Activated T-cell treated with anti-CD3 and anti-CD28 coated beads, Interleukin-2, amount 50 U/mL, for 24 hours (primary cell): ENCODE data around the gene RIC8B.
"Not testable (repeated sequence)": the region's sequence is repeated elsewhere in the genome, so short reads cannot be mapped to it uniquely, and the experiment has no call there.

Source experiments
- DNase-seq: peaks from one replicate; pipeline ENCODE4 v3.0.0-alpha.2; 2020
- H3K27ac Mint-ChIP-seq: 2 replicates; pipeline ENCODE4 v1.8.0; 2020; ENCODE audit warnings: mild to moderate bottlenecking, mixed read lengths
- H3K27me3 Mint-ChIP-seq: 2 replicates; pipeline ENCODE4 v1.8.0; 2020; ENCODE audit warnings: mixed read lengths
- H3K36me3 Mint-ChIP-seq: 2 replicates; pipeline ENCODE4 v1.8.0; 2020; ENCODE audit warnings: low read depth, mixed read lengths
- H3K4me1 Mint-ChIP-seq: 2 replicates; pipeline ENCODE4 v1.8.0; 2020; ENCODE audit warnings: low read depth, mixed read lengths
- H3K4me3 Mint-ChIP-seq: 2 replicates; pipeline ENCODE4 v1.8.0; 2020; ENCODE audit warnings: mild to moderate bottlenecking, moderate library complexity, mixed read lengths
- H3K9me3 Mint-ChIP-seq: 2 replicates; pipeline ENCODE4 v1.8.0; 2020; ENCODE audit warnings: mixed read lengths

Gene RIC8B

DNA sequence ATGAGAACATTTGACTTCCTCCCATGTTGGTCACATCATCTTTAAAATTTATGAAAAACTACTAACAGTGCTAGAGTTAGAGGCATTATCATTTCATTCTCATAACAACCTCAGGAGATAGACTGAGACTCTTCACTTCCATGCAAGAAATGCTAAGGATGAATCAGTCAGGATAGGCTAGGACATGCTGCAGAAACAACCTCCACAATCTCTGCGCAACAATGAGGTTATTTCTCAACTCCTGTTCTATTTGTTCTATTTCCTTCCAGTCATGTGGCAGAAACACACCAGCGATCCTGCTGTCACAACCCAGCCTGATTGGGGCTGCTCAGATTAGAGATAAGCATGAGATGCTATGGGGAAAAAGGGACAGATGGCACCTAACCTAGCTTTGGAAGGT is 132.2 kb downstream of the RIC8B start:
- H3K4me1 Mint-ChIP-seq = peaks cover 26% of the 10 kb centered on the region
- peaks cover 44% of the 10 kb centered on the region for H3K27me3 Mint-ChIP-seq
- no peak overlapping the region for H3K4me3 Mint-ChIP-seq
- H3K36me3 Mint-ChIP-seq = no peaks in the 10 kb centered on the region
- no peak for DNase-seq
- no peaks in the 10 kb centered on the region for H3K9me3 Mint-ChIP-seq
- H3K27ac Mint-ChIP-seq = no peak overlapping the region

DNA sequence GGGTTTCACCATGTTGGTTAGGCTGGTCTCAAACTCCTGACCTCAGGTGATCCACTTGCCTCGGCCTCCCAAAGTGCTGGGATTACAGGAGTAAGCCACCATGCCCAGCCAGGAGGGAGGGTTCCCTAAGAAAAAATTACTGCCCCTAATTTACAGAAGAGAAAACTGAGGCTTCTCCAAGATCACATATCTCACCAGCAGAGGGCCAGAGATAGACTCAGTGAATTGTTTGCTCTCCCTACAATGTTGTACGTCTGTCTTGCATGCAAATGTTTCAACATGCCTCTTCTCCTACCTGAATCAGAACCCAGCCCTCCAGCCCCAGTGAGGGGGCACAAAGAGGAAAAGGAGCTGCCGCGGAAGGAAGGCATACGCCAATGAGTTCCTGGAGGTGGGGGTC is 132.9 kb downstream of the RIC8B start:
- DNase-seq = no peak
- Mint-ChIP-seq H3K4me1 (peaks cover 26% of the 10 kb centered on the region), H3K9me3 (no peaks in the 10 kb centered on the region), H3K4me3 (no peak overlapping the region), H3K36me3 (no peaks in the 10 kb centered on the region), H3K27ac (no peak overlapping the region), H3K27me3 (peaks cover 39% of the 10 kb centered on the region)

DNA sequence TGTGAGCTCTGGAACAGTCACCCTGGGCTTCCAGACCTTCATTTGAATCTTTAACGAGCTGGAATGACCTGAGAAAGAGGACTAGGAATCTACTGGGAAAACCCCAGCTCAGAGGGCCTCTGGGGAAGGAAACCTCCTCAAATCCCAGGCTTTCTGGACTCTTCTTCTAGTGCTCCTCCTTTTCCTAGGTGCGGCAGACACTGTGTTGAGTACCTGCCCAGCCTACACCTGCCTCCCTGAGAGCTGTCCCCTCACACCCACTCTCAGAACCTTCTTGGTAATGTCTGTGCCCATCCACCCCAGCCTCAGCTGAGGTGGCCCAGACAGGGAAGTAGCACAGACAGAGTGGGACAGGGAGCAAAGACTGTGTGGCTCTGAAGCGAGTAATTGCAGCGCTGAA is 133.4 kb downstream of the RIC8B start:
- no peaks in the 10 kb centered on the region for H3K9me3 Mint-ChIP-seq
- H3K27ac Mint-ChIP-seq = no peak overlapping the region
- no peaks in the 10 kb centered on the region for H3K36me3 Mint-ChIP-seq
- peaks cover 35% of the 10 kb centered on the region for H3K27me3 Mint-ChIP-seq
- DNase-seq = no peak
- H3K4me3 Mint-ChIP-seq = no peak overlapping the region
- H3K4me1 Mint-ChIP-seq = peaks cover 26% of the 10 kb centered on the region

DNA sequence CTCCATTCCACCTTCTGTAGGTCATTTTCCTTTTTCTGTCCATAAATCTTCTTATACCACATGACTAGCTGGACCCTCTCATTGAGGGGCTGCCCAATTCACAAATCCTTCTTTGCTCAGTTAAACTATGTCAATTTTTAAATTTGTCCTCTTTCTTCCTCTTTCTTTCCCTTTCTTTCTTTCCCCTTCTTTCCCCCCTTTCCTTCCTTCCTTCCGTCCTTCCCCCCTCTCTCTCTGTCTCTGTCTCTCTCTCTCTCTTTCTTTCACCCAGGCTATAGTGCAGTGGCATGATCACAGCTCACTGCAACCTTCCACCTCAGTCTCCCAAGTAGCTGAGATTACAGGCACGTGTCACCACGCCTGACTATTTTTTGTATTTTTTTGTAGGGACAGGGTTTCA is 134.1 kb downstream of the RIC8B start:
- Mint-ChIP-seq H3K27me3 (peaks cover 28% of the 10 kb centered on the region), H3K9me3 (no peaks in the 10 kb centered on the region), H3K4me3 (no peak overlapping the region), H3K27ac (no peak overlapping the region), H3K4me1 (peaks cover 19% of the 10 kb centered on the region), H3K36me3 (no peaks in the 10 kb centered on the region)
- DNase-seq = no peak

DNA sequence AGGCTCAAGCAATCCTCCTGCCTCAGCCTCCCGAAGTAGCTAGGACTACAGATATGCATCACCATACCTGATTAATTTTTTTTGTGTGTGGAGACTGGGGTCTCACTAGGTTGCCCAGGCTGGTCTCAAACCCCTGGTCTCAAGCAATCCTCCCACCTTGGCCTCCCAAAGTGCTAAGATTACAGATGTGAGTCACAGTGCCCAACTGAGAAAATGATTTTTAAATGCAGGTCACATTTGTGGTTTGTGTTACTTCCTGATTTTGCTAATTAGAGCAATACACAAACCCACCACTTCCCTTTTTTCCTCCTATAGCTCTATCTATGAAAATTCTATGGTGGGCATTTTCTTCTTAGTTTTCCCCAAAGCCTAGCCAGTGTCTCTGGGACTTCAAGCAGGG is 135.7 kb downstream of the RIC8B start:
- Mint-ChIP-seq H3K27ac (no peak overlapping the region), H3K27me3 (peaks cover 18% of the 10 kb centered on the region), H3K9me3 (no peaks in the 10 kb centered on the region), H3K4me1 (peaks cover 27% of the 10 kb centered on the region), H3K4me3 (no peak overlapping the region), H3K36me3 (no peaks in the 10 kb centered on the region)
- no peak for DNase-seq

DNA sequence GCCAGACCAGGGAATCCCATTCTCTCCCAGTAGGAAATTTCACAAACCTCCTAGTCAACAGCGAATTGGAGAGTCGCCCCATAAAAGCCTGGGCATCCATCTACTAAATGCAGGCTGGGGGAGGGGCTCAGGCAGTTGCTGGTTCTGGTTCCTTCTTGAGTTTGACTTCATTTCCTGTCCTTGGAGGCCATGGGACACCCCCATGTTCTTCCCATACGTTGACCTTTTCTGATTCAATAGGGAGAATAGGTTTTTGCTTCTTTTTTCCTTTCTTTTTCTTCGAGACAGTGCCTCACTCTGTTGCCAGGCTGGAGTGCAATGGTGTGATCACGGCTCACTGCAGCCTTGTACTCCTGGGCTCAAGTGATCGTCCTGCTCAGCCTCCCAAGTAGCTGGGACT is 137.1 kb downstream of the RIC8B start:
- Mint-ChIP-seq H3K27me3 (peaks cover 10% of the 10 kb centered on the region), H3K9me3 (no peaks in the 10 kb centered on the region), H3K4me3 (no peak overlapping the region), H3K27ac (no peak overlapping the region), H3K4me1 (peaks cover 34% of the 10 kb centered on the region), H3K36me3 (no peaks in the 10 kb centered on the region)
- no peak for DNase-seq

DNA sequence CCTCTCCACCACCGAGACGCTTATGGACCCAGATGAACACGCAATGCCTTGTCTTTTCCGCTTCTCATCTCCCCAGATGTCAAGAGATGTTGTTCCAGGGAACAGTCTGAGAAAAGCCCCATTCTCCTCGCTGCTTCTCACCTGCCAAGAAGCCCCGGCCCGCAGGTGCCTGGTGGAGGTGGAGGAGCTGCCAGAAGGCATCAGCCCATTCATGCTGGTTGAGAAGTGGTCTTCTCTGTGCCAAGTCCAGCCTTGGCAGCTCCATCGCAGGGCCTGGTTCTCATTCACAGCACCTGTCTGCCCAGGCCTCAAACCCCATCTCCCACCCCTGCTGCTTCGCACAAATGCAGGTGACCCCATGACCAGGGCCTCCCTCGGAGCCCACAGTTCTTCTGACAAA is 139.0 kb downstream of the RIC8B start:
- H3K9me3 Mint-ChIP-seq = no peaks in the 10 kb centered on the region

DNA sequence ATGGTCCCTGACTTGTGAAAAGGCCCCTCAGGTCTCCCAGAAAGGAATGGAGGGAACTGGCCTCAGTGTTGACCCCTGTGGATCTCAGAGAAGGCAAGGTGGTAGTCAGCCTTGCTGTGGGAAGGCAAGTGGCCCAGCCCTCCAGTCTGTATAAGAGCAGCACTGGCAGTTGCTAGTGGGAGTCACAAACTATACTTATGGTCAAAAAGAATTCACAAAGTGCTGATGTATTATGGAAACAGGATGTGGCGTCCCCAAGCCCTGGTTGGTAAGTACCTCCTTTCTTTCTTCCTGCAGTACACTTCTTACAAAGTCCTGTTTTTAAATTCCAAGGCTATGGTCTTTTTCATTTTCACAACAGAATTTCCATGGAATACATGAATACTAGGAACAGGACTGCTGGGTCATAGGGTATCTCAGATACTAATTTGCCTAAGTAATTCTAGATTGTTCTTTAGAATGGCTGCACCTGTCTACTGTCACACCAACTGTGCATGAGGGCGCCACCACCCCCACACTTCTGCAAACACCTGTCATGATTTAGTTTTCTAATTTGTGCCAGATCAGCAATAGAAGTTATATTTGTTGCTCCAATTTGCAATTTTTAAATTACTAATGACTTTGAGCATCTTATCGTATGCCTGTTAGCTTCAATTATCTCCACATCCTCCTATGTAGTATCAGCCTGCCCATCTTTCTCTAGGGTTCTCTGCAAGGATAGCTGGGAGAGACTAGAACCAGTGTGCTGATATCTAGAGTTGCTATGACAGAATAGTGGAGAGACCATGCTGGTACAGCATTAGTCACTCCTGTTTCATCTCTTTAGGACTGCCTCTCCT is 140.5 kb downstream of the RIC8B start:
- H3K27me3 Mint-ChIP-seq = peaks cover 3% of the 10 kb centered on the region
- no peak for DNase-seq
- H3K4me3 Mint-ChIP-seq = no peak overlapping the region
- H3K9me3 Mint-ChIP-seq = no peaks in the 10 kb centered on the region
- no peaks in the 10 kb centered on the region for H3K36me3 Mint-ChIP-seq
- peaks cover 34% of the 10 kb centered on the region for H3K4me1 Mint-ChIP-seq
- peak overlapping the region; percentile 81 for H3K27ac Mint-ChIP-seq

More for the DNA sequence above, 139.0 kb downstream of the RIC8B start:
- Mint-ChIP-seq H3K4me1 (peaks cover 34% of the 10 kb centered on the region), H3K4me3 (no peak overlapping the region), H3K36me3 (no peaks in the 10 kb centered on the region), H3K27me3 (no peaks in the 10 kb centered on the region), H3K27ac (no peak overlapping the region)
- no peak for DNase-seq

DNA sequence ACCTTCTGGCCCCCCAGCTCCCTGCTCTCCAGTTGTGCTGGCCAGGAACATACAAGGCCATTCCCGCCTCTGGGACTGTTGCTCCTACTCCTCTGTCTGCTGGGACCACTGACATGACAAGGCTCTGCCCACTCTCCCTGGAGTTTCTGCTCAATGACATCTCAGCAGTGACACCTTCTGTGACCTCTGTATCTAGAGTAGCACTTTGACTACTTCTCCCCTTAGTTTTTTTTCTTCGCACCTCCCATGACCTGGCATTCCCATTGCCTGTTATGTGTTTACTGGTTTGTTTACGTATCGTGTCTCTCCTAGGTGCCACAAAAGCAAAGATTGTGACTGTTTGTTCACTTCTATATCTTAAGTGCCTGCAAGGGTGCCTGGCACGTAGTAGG is 141.1 kb downstream of the RIC8B start:
- H3K4me3 Mint-ChIP-seq = no peak overlapping the region
- H3K4me1 Mint-ChIP-seq = peaks cover 28% of the 10 kb centered on the region
- no peaks in the 10 kb centered on the region for H3K36me3 Mint-ChIP-seq
- no peaks in the 10 kb centered on the region for H3K9me3 Mint-ChIP-seq
- peaks cover 3% of the 10 kb centered on the region for H3K27me3 Mint-ChIP-seq
- H3K27ac Mint-ChIP-seq = peak overlapping the region; percentile 81
- no peak for DNase-seq

DNA sequence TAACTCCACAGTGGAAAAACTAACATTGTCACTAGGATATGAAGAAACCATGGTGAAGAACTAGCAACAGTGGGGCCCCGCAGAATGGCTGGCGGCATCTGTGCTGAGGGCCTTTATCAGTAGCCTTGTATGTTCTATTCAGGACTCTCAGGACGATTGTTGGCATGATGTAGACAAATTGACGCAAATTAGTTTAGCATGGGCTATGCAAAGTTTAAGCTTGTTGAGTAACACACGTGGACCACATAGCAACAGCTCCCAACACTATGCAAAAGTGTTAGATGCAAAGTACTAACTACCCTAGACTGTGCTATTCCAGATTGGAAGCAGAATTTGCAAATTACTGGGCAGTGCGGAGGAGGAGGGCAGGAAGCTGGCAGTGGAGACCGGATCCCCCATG is 143.0 kb downstream of the RIC8B start:
- no peak overlapping the region for H3K4me3 Mint-ChIP-seq
- DNase-seq = no peak
- no peaks in the 10 kb centered on the region for H3K36me3 Mint-ChIP-seq
- no peak overlapping the region for H3K27ac Mint-ChIP-seq
- peaks cover 17% of the 10 kb centered on the region for H3K4me1 Mint-ChIP-seq
- peaks cover 3% of the 10 kb centered on the region for H3K27me3 Mint-ChIP-seq
- no peaks in the 10 kb centered on the region for H3K9me3 Mint-ChIP-seq

DNA sequence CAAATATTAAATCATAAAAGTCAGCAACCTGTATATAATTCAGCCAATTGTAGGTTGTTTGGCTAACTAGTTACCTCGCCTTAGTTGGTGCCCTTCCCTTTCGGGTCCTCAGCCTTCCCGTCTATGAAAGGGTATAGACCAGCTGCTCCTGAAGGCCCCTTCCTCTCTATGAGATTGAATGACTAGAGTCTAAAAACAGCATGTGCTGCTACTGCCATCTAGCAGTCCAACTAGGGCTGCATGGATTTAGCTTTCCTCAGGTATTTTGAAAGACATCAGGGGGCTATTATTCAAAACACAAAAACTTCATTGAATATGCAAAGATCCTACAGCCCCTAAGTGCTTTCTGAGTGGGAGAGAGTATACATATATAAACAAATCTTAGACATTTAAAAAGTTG is 144.3 kb downstream of the RIC8B start:
- Mint-ChIP-seq H3K27ac (no peak overlapping the region), H3K4me1 (peaks cover 17% of the 10 kb centered on the region), H3K9me3 (no peaks in the 10 kb centered on the region), H3K4me3 (no peak overlapping the region), H3K27me3 (peaks cover 3% of the 10 kb centered on the region), H3K36me3 (no peaks in the 10 kb centered on the region)
- DNase-seq = no peak

DNA sequence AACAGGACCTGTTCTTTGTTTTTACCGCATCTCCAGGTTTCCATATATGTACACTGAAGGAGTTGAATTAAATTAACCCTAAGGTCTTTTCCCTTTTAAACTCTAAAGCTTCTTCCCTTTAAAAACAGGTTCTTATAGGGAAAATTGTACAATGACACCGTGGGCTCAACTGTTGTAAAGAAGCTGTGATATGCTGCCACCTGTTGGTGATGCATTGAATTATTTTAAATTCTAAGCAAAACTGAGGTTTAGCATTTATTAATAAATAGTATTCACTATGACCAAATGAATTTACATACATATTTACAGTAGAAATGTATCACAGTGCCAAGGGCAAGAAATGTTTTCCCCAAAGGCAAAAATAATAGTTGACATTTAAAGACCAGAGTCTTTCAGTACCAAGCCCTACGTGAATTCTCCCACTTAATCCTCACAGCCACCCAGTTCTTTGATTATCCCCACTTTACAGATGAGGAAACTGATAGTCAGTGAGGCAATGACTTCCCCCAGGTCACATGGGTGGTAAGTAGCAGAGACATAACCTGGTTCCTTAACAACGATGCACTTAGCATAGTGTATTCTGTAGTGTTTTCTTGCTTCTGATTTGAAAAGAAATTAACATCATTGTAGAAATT is 145.5 kb downstream of the RIC8B start:
- Mint-ChIP-seq H3K9me3 (peaks cover 5% of the 10 kb centered on the region), H3K36me3 (no peaks in the 10 kb centered on the region), H3K4me3 (no peak overlapping the region), H3K4me1 (peaks cover 9% of the 10 kb centered on the region), H3K27me3 (peaks cover 3% of the 10 kb centered on the region), H3K27ac (no peak overlapping the region)
- no peak for DNase-seq

DNA sequence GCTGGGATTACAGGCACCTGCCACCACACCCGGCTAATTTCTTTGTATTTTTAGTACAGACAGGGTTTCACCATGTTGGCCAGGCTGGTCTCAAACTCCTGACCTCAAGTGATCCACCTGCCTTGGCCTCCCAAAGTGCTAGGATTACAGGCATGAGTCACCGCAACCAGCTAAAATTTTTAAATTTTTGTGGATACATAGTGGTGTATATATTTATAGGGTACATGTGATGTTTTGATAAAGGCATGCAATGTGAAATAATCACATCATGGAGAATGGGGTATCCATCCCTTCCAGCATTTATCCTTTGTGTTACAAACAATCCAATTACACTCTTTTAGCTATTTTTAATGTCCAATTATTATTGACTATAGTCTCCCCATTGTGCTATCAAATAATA is 147.5 kb downstream of the RIC8B start:
- not testable (repeated sequence) for H3K36me3 Mint-ChIP-seq, H3K9me3 Mint-ChIP-seq, H3K27ac Mint-ChIP-seq, H3K4me3 Mint-ChIP-seq, H3K4me1 Mint-ChIP-seq, DNase-seq, H3K27me3 Mint-ChIP-seq

DNA sequence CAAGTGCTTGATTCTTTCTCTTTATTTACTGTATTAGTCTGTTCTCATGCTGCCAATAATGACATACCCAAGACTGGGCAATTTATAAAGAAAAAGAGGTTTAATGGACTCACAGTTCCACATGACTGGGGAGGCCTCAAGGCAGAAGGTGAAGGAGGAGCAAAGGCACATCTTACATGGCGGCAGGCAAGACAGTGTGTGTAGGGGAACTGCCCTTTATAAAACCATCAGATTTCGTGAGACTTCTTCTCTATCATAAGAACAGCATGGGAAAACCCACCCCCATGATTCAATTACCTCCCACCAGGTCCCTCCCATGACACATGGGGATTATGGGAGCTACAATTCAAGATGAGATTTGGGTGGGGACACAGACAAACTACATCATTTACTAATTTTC is 149.1 kb downstream of the RIC8B start:
- not testable (repeated sequence) for H3K36me3 Mint-ChIP-seq, H3K4me3 Mint-ChIP-seq, H3K27ac Mint-ChIP-seq, DNase-seq, H3K27me3 Mint-ChIP-seq, H3K4me1 Mint-ChIP-seq, H3K9me3 Mint-ChIP-seq

DNA sequence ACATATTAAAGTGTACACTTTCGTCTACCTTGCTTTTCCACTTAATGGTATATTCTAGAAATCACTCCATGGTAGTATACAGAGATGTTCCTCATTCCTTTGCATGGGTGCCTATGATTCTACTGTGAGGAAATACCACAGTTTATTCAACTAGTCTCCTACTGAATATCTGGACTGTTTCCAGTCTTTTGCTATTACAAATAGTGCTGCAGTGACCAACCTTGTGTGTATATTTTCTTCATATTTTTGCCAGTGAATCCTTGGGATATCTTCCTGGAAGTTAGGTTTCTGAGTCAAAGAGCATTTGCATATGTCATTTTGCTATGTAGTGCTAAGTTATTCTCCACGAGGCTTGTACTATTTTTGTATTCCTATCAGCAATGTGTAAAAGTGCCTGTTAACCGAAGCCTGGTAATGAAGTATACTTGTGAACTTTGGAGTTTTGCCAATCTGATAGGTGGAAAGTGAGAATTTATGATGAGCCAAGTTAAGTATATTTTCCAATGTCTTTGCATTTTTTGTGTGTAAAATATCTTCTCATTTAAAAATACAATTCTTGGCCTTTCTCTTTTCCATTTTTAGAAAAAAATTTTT is 149.9 kb downstream of the RIC8B start:
- H3K27me3 Mint-ChIP-seq = peaks cover 12% of the 10 kb centered on the region
- no peak overlapping the region for H3K4me3 Mint-ChIP-seq

More for the DNA sequence above, 149.9 kb downstream of the RIC8B start:
- Mint-ChIP-seq H3K27ac (no peak overlapping the region), H3K36me3 (no peaks in the 10 kb centered on the region), H3K4me1 (no peaks in the 10 kb centered on the region), H3K9me3 (peaks cover 5% of the 10 kb centered on the region)
- DNase-seq = no peak
